ENCODE measurements around the gene USP6. TPM values are rescaled to one million over a fixed set of nuclear protein-coding genes. Genes with fewer than 3 reads are reported as not detected.

USP6 gene
- total RNA-seq, 1 donor from 2014 or later = 0.30 TPM

- DNase-seq (no peak), ATAC-seq (no peak)
- H3K36me3 ChIP-seq = no peaks in the 10 kb centered on the region
- H3K4me3 ChIP-seq = no peak overlapping the region
- no peaks in the 10 kb centered on the region for H3K4me1 ChIP-seq
- intact Hi-C loops (cut with DNase I) = no loop called here
- no peaks in the 10 kb centered on the region for H3K27me3 ChIP-seq (ENCODE audit: low read depth)
- H3K27ac ChIP-seq = no peak overlapping the region
- peaks cover 91% of the 10 kb centered on the region for H3K9me3 ChIP-seq
- no peak for TF ChIP-seq CTCF (IDR thresholded peaks at IDR 0.05)
Observed at GRCh38 chr17:5179003-5179402, 63.2 kb downstream of the USP6 start.

- intact Hi-C loops (cut with DNase I) = no loop called here
- no peaks in the 10 kb centered on the region for H3K36me3 ChIP-seq
- no peak overlapping the region for H3K4me3 ChIP-seq
- DNase-seq (no peak), ATAC-seq (no peak)
- H3K9me3 ChIP-seq = peaks cover 100% of the 10 kb centered on the region
- H3K27me3 ChIP-seq (ENCODE audit: low read depth) = no peaks in the 10 kb centered on the region
- no peaks in the 10 kb centered on the region for H3K4me1 ChIP-seq
- TF ChIP-seq CTCF (IDR thresholded peaks at IDR 0.05) = no peak
- H3K27ac ChIP-seq = no peak overlapping the region
Observed at GRCh38 chr17:5181509-5182305, 65.9 kb downstream of the USP6 start.

GRCh38 chr17:5182597-5183409 is 67.0 kb downstream of the USP6 start:
- peaks cover 100% of the 10 kb centered on the region for H3K9me3 ChIP-seq
- H3K4me3 ChIP-seq = no peak overlapping the region
- ATAC-seq = no peak
- no peak for DNase-seq
- no peaks in the 10 kb centered on the region for H3K36me3 ChIP-seq
- TF ChIP-seq CTCF (IDR thresholded peaks at IDR 0.05) = no peak
- H3K27ac ChIP-seq = no peak overlapping the region
- no peaks in the 10 kb centered on the region for H3K4me1 ChIP-seq
- no peaks in the 10 kb centered on the region for H3K27me3 ChIP-seq (ENCODE audit: low read depth)
- intact Hi-C loops (cut with DNase I) = no loop called here

GRCh38 chr17:5183410-5183793 is 67.6 kb downstream of the USP6 start:
- no peak for TF ChIP-seq CTCF (IDR thresholded peaks at IDR 0.05)
- H3K27ac ChIP-seq = no peak overlapping the region
- H3K4me3 ChIP-seq = no peak overlapping the region
- no peaks in the 10 kb centered on the region for H3K36me3 ChIP-seq
- no peak for ATAC-seq
- DNase-seq = no peak
- intact Hi-C loops (cut with DNase I) = no loop called here
- peaks cover 99% of the 10 kb centered on the region for H3K9me3 ChIP-seq
- no peaks in the 10 kb centered on the region for H3K4me1 ChIP-seq
- no peaks in the 10 kb centered on the region for H3K27me3 ChIP-seq (ENCODE audit: low read depth)

- intact Hi-C loops (cut with DNase I) = no loop called here
- no peak overlapping the region for H3K4me3 ChIP-seq
- DNase-seq (no peak), ATAC-seq (no peak)
- H3K36me3 ChIP-seq = no peaks in the 10 kb centered on the region
- H3K27ac ChIP-seq = no peak overlapping the region
- TF ChIP-seq CTCF (IDR thresholded peaks at IDR 0.05) = no peak
- peaks cover 98% of the 10 kb centered on the region for H3K9me3 ChIP-seq
- no peaks in the 10 kb centered on the region for H3K4me1 ChIP-seq
- H3K27me3 ChIP-seq (ENCODE audit: low read depth) = no peaks in the 10 kb centered on the region
Observed at GRCh38 chr17:5184288-5184687, 68.5 kb downstream of the USP6 start.
